Activated T-cell treated with anti-CD3 and anti-CD28 coated beads, Interleukin-2, amount 50 U/mL, for 24 hours (primary cell): Measurements from ENCODE around the gene KRTAP4-12.
"Not testable (repeated sequence)": the region's sequence is repeated elsewhere in the genome, so short reads cannot be mapped to it uniquely, and the experiment has no call there.

Source experiments
- DNase-seq: peaks from one replicate; pipeline ENCODE4 v3.0.0-alpha.2; 2020
- H3K27ac Mint-ChIP-seq: 2 replicates; pipeline ENCODE4 v1.8.0; 2020; ENCODE audit warnings: mild to moderate bottlenecking, mixed read lengths
- H3K27me3 Mint-ChIP-seq: 2 replicates; pipeline ENCODE4 v1.8.0; 2020; ENCODE audit warnings: mixed read lengths
- H3K36me3 Mint-ChIP-seq: 2 replicates; pipeline ENCODE4 v1.8.0; 2020; ENCODE audit warnings: low read depth, mixed read lengths
- H3K4me1 Mint-ChIP-seq: 2 replicates; pipeline ENCODE4 v1.8.0; 2020; ENCODE audit warnings: low read depth, mixed read lengths
- H3K4me3 Mint-ChIP-seq: 2 replicates; pipeline ENCODE4 v1.8.0; 2020; ENCODE audit warnings: mild to moderate bottlenecking, moderate library complexity, mixed read lengths
- H3K9me3 Mint-ChIP-seq: 2 replicates; pipeline ENCODE4 v1.8.0; 2020; ENCODE audit warnings: mixed read lengths

KRTAP4-12 gene

DNA sequence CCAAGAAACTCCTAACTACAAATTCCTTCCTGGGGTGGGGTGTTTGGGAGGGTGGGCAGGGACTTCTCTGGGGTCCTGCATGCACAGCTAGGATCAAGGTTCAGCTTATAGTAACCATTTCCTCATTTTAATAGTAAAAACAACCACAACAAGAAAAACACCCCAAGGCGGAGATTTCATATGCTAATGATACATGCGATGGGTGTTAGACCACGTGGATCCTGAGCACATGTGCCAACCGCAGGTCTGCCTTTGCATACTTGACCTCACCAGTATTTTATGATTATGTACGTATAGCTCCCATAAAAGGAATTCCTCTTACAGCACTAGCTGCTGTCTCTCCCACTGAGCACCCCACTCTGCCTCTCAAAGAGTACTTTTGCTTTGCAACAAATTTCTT lies 7.7 kb downstream of the KRTAP4-12 start:
- H3K4me1 Mint-ChIP-seq: peaks cover 10% of the 10 kb centered on the region
- peaks cover 2% of the 10 kb centered on the region for H3K9me3 Mint-ChIP-seq
- H3K4me3 Mint-ChIP-seq: no peak overlapping the region
- H3K27ac Mint-ChIP-seq: no peak overlapping the region
- no peak for DNase-seq
- H3K27me3 Mint-ChIP-seq: peaks cover 42% of the 10 kb centered on the region
- H3K36me3 Mint-ChIP-seq: no peaks in the 10 kb centered on the region

GRCh38 chr17:41111151-41111885 lies 12.7 kb downstream of the KRTAP4-12 start:
- no peak overlapping the region for H3K27ac Mint-ChIP-seq
- H3K9me3 Mint-ChIP-seq: peaks cover 4% of the 10 kb centered on the region
- no peaks in the 10 kb centered on the region for H3K36me3 Mint-ChIP-seq
- no peak for DNase-seq
- H3K27me3 Mint-ChIP-seq: peaks cover 42% of the 10 kb centered on the region
- no peak overlapping the region for H3K4me3 Mint-ChIP-seq
- no peaks in the 10 kb centered on the region for H3K4me1 Mint-ChIP-seq

DNA sequence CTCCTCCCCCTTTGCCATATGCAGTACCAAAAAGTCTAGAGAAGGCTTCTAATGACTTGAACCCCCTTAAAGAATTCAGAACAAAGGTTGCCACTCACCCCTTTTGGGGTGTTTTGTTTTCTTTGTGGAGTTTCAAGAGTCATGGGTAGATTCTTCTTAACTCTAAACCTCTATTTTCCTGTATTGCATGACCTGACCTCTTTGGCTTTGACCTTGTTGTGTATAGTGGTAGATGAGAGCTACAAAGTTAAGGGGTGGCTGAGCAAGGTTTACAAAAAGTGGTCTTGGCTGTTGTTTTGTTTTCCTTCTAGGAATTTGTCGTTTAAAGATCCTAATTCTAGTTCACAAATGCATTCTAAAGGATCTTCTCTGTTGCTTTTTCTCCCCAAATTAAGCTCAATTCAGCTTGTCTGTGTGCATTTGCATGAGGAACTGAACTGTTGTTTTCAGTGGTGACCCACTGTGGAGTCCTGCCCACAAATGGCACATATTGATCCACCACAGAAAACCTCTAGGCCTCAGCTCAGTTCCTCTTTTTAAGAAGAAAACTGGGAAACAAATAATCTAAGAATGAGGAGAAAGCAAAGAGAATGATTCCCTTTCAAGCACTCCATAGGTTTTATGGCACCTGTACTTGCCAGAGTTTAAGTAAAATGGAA lies 15.1 kb downstream of the KRTAP4-12 start:
- DNase-seq, H3K4me1 Mint-ChIP-seq, H3K9me3 Mint-ChIP-seq, H3K36me3 Mint-ChIP-seq, H3K27ac Mint-ChIP-seq, H3K4me3 Mint-ChIP-seq: not testable (repeated sequence)
- peaks cover 30% of the 10 kb centered on the region for H3K27me3 Mint-ChIP-seq

DNA sequence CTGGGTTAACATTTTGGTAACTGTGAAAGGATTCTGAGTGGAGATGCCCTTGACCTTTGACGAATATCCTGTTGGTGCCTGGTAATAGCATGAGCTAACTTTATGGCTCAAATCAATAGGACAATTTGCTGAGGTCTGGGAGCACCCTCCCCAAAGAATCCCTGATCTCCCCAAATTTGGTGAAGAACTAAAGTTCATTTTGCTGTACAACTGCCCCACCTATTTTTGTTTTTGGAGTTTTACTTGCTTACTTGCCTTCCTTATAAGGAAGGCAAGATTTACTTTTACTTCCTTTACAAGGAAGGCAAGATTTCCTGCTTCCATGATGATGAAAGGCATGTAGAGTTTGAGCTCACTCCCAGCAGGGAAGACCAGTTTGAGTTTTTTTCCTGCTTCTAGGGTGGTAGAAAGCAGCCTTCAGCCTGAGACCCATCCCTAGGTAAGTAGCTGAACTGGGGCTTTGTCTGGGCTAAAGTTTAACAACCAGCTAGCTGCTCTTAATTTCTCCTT lies 16.0 kb downstream of the KRTAP4-12 start:
- peaks cover 27% of the 10 kb centered on the region for H3K27me3 Mint-ChIP-seq
- no peaks in the 10 kb centered on the region for H3K4me1 Mint-ChIP-seq
- no peak for DNase-seq
- H3K9me3 Mint-ChIP-seq: peaks cover 2% of the 10 kb centered on the region
- no peak overlapping the region for H3K27ac Mint-ChIP-seq
- H3K4me3 Mint-ChIP-seq: no peak overlapping the region
- H3K36me3 Mint-ChIP-seq: no peaks in the 10 kb centered on the region

- peaks cover 26% of the 10 kb centered on the region for H3K27me3 Mint-ChIP-seq
- not testable (repeated sequence) for H3K36me3 Mint-ChIP-seq, H3K4me1 Mint-ChIP-seq, DNase-seq, H3K9me3 Mint-ChIP-seq, H3K27ac Mint-ChIP-seq, H3K4me3 Mint-ChIP-seq
These were observed 18.6 kb downstream of the KRTAP4-12 start, which contains the start of gene KRTAP4-9 for GRCh38 chr17:41105347-41105746. Gene KRTAP4-9 (plus strand): TSS chr17:41105389. CDS start chr17:41105389, 0 bp downstream.

DNA sequence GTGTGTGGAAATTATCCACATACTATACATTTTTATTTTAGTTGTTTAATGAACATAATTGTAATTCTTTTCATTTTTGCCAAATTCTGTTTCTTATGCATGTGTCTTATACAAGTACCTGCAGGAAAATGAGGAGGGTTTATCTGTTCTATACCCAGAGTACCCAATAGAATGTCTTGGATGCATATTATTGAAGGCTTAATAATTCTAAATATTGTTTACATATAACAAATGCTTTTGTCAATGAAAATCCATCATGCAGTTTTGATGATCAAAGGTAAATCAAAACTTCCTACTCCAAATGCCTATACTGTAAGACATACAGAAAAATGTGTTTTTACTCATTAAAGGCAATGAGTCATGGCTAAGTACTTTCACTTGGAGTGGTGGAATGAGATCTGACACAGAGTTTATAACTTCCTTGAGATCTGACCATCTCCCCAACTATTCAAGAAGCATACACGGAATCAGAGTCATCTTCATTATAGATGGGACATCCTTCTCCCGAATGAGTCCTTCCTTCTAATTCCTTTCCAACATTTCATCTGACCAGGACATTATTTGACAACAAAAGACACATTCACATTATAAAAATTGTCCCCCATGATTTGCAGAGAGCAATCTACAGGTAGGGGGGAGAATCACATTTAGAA lies 19.5 kb downstream of the KRTAP4-12 start:
- not testable (repeated sequence) for H3K9me3 Mint-ChIP-seq, H3K36me3 Mint-ChIP-seq, H3K4me1 Mint-ChIP-seq

DNA sequence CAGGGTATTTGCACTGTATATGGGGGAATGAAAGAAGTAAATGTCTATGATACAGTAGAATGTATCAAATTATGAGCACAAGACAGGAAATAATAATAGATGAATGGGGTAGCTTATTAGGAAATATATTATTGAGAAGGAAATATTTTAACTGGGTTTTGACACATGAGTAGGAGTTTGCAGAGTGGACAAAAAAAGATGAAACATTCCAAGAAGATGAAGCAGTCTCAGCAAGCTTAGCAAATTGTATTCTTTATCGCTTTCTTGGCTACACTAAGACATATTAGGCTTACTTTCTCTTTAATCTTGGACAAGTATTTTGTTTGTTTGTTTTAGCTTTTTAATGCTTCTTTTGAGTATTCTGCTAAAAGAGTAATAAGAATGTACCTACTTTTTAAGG lies 20.1 kb downstream of the KRTAP4-12 start:
- no peak for DNase-seq
- no peaks in the 10 kb centered on the region for H3K36me3 Mint-ChIP-seq
- H3K27me3 Mint-ChIP-seq: peaks cover 31% of the 10 kb centered on the region
- no peak overlapping the region for H3K27ac Mint-ChIP-seq
- no peaks in the 10 kb centered on the region for H3K9me3 Mint-ChIP-seq
- peaks cover 5% of the 10 kb centered on the region for H3K4me1 Mint-ChIP-seq
- H3K4me3 Mint-ChIP-seq: no peak overlapping the region

More for the DNA sequence above, 19.5 kb downstream of the KRTAP4-12 start:
- not testable (repeated sequence) for DNase-seq, H3K4me3 Mint-ChIP-seq, H3K27ac Mint-ChIP-seq
- peaks cover 31% of the 10 kb centered on the region for H3K27me3 Mint-ChIP-seq

DNA sequence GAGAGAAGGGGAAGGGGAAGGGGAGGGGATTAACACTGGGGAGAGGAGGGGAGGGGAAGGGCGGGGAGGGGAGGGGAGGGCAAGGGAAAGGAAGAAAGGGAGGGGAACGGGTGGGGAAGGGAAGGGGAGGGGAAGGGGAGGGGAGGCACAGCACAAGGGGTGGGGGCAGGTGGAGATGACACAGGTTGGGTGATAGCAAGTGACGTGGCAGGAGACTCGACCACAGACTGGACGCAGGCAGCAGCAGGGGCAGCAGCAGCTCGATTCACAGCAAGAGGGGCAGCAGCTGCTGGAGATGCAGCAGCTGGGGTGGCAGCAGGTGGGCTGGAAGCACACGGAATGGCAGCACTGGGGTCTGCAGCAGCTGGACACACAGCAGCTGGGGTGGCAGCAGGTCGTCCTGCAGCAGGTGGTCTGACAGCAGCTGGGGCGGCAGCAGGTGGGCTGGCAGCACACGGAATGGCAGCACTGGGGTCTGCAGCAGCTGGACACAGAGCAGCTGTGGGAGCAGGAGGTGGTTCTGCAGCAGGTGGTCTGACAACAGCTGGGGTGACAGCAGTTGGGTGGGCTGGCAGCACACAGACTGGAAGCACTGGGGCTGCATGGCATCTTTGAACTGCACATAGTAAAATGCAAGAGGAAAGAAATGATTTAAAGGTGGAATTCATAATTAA lies 22.3 kb downstream of the KRTAP4-12 start, which contains the start of gene KRTAP4-16:
Gene KRTAP4-16, minus strand, starts transcription at position 624 of the 674 bp plus-strand sequence. Its CDS starts 0 bp downstream, at position 624.
- DNase-seq: no peak
- Mint-ChIP-seq H3K27ac (no peak within 1 kb of the TSS), H3K27me3 (peaks cover 26% of the 10 kb centered on the region)

DNA sequence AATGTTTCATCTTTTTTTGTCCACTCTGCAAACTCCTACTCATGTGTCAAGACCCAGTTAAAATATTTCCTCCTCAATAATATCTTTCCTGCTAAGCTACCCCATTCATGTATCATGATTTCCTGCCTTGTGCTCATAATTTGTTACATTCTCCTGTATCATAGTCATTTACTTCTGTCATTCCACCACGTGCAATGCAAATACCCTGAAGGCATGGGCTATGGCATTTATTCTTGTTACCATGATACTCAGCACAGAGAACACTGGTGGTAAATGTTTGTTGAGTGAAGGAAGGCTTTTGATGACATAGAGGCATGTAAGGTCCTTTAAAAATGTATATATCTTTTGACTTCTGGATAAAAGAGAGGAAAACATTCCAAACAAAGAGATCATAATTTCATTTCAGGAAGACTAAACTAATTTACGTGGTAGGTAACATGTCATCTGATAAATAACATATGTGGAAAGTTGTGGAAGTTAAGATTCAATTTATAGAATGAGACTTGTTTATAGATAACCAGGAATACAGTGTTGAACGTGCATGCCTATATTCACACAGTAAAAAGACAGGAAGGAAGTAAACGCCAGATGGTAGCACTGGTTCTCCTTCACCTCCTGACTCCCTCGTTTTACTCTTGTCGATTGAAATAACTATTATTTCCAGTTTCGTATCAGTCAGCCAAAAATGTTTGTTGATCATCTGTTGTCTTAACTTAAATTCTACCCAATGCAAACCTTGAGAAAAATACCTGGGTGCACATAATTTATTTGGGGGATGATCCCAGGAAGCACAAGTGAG lies 24.1 kb downstream of the KRTAP4-12 start:
- not testable (repeated sequence) for H3K9me3 Mint-ChIP-seq, H3K36me3 Mint-ChIP-seq, H3K4me1 Mint-ChIP-seq, DNase-seq, H3K27ac Mint-ChIP-seq, H3K4me3 Mint-ChIP-seq
- H3K27me3 Mint-ChIP-seq: peaks cover 22% of the 10 kb centered on the region

More for the DNA sequence above, 22.3 kb downstream of the KRTAP4-12 start, which contains the start of gene KRTAP4-16:
- Mint-ChIP-seq H3K36me3 (no peaks in the 10 kb centered on the region), H3K4me3 (no peak within 1 kb of the TSS), H3K4me1 (peaks cover 5% of the 10 kb centered on the region), H3K9me3 (no peaks in the 10 kb centered on the region)

GRCh38 chr17:41098481-41098880 lies 25.5 kb downstream of the KRTAP4-12 start:
- Mint-ChIP-seq H3K4me1 (peaks cover 5% of the 10 kb centered on the region), H3K27me3 (peaks cover 27% of the 10 kb centered on the region), H3K27ac (no peak overlapping the region), H3K4me3 (no peak overlapping the region), H3K36me3 (no peaks in the 10 kb centered on the region), H3K9me3 (no peaks in the 10 kb centered on the region)
- DNase-seq: no peak

DNA sequence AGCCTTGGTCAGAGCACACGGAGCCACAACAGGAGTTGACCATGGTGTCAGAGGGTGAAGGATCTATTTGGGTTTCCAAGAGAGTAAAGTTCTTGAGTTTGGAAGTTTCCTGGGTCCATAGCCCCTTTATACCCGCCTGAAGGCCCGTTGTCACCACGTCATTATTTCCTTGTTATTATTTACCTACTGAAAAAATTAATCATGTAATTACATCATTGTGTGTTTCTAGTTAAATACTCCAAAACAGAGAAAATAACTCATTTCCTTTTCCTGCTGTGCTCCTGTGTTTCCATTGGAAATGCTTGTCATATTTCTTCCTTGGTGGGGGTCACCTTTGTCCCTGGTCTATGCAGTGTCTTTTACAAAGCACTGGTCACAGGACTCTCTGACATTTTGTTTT lies 25.9 kb downstream of the KRTAP4-12 start, which contains the start of gene KRTAP4-8:
Gene KRTAP4-8, minus strand, starts transcription at position 101 of the 400 bp plus-strand sequence. Its CDS starts 58 bp downstream, at position 43.
- no peaks in the 10 kb centered on the region for H3K36me3 Mint-ChIP-seq
- no peaks in the 10 kb centered on the region for H3K9me3 Mint-ChIP-seq
- DNase-seq: no peak
- H3K4me1 Mint-ChIP-seq: peaks cover 5% of the 10 kb centered on the region
- H3K27me3 Mint-ChIP-seq: peaks cover 27% of the 10 kb centered on the region
- no peak within 1 kb of the TSS for H3K27ac Mint-ChIP-seq
- H3K4me3 Mint-ChIP-seq: no peak within 1 kb of the TSS

- H3K27me3 Mint-ChIP-seq: peaks cover 23% of the 10 kb centered on the region
- H3K4me1 Mint-ChIP-seq: peaks cover 5% of the 10 kb centered on the region
- DNase-seq: no peak
- H3K9me3 Mint-ChIP-seq: no peaks in the 10 kb centered on the region
- no peak overlapping the region for H3K4me3 Mint-ChIP-seq
- no peak overlapping the region for H3K27ac Mint-ChIP-seq
- H3K36me3 Mint-ChIP-seq: no peaks in the 10 kb centered on the region
These were observed 27.9 kb downstream of the KRTAP4-12 start for GRCh38 chr17:41096055-41096454.

GRCh38 chr17:41088760-41089352 lies 35.1 kb downstream of the KRTAP4-12 start:
- H3K36me3 Mint-ChIP-seq, H3K27ac Mint-ChIP-seq, H3K4me3 Mint-ChIP-seq, DNase-seq, H3K9me3 Mint-ChIP-seq, H3K4me1 Mint-ChIP-seq: not testable (repeated sequence)
- H3K27me3 Mint-ChIP-seq: peaks cover 24% of the 10 kb centered on the region
